Left lung (tissue), 10 donors: ENCODE measurements around the gene ESRRA. TPM values are rescaled to one million over a fixed set of nuclear protein-coding genes. Genes with fewer than 3 reads are reported as not detected.

Source experiments
- ATAC-seq: fragments of 200-7000 bp; cut with Tn5 transposase; one replicate; pipeline ENCODE4 v1.9.1; 2020; ENCODE audit warnings: moderate library complexity
- DNase-seq, 4 donors: peaks; one replicate each; pipeline ENCODE4 v3.0.0-alpha.2; 2013 to 2020
- H3K27ac ChIP-seq, 2 donors: fragments of 200-600 bp; sonication (generic) in 1 of 2; one replicate each; pipeline versions ENCODE4 v1.5.0 to v1.8.0; 2020 to 2021
- H3K27me3 ChIP-seq, 2 donors: fragments of 200-600 bp; sonication (generic) in 1 of 2; one replicate each; pipeline versions ENCODE4 v1.5.0 to v1.8.0; 2020 to 2021
- H3K36me3 ChIP-seq, 2 donors: fragments of 200-600 bp; sonication (generic) in 1 of 2; one replicate each; pipeline versions ENCODE4 v1.5.0 to v1.8.0; 2020 to 2021
- H3K4me1 ChIP-seq, 2 donors: fragments of 200-600 bp; one replicate each; pipeline ENCODE4 v1.8.0; 2021
- H3K4me3 ChIP-seq, 2 donors: fragments of 200-600 bp; sonication (generic) in 1 of 2; one replicate each; pipeline versions ENCODE4 v1.5.0 to v1.8.0; 2020 to 2021; ENCODE audit warnings: mild to moderate bottlenecking in 1 of 2
- H3K9me3 ChIP-seq, 2 donors: fragments of 200-600 bp; sonication (generic) in 1 of 2; one replicate each; pipeline versions ENCODE4 v1.5.0 to v1.8.0; 2020 to 2021
- CTCF ChIP-seq, 2 donors: fragments of 200-600 bp; sonication (generic) in 1 of 2; IDR thresholded peaks; one replicate each; pipeline versions ENCODE4 v1.5.0 to v1.8.0; 2021; ENCODE audit warnings: antibody characterized with exemption in 2 of 2
- intact Hi-C, 2 donors: fragments of 100-400 bp; cut with DNase I; formaldehyde crosslinking; loops; one replicate each; pipeline versions ENCODE4 v1.11.2 to v1.14.2; 2022
- polyA plus RNA-seq, 6 donors: library from polyadenylated mRNA; unstranded; fragments of 120-200 nt; gene quantifications; one replicate each; pipeline ENCODE4 v1.2.1, GENCODE V29; 2013; ENCODE audit not compliant: insufficient read length in 6 of 6
- total RNA-seq, 2 donors: library from RNA; stranded (reverse); fragmentation: NEBNext Ultra II Directional; extraction: Animal tissue kit (Norgen Biotek cat#: 25700); gene quantifications; one replicate each; pipeline ENCODE4 v1.2.1, GENCODE V29; 2021
- donor health status: DM: no; HTN: yes; CAD: no.
- donor health status: DM: no; HTN: no; CAD: no.

The ESRRA gene
- total and polyA plus RNA-seq, 8 donors: 10.2 to 60.1 (median 13.8) TPM

GRCh38 chr11:64278576-64279190 lies 26.6 kb upstream of the ESRRA start:
- intact Hi-C loops: no loop called here

GRCh38 chr11:64281957-64282770 lies 23.2 kb upstream of the ESRRA start:
- intact Hi-C loops: no loop called here
- DNase-seq: no peak

More at GRCh38 chr11:64278576-64279190, 26.6 kb upstream of the ESRRA start:
- no peak for TF ChIP-seq CTCF (IDR thresholded peaks at IDR 0.05)
- DNase-seq: no peak
- Histone ChIP-seq H3K4me3 (no peak overlapping the region), H3K4me1 (peaks cover 7 to 10% of the 10 kb centered on the region in 2 donors), H3K27me3 (no peaks in the 10 kb centered on the region), H3K36me3 (peaks cover 0 to 56% of the 10 kb centered on the region in 2 donors), H3K9me3 (no peaks in the 10 kb centered on the region), H3K27ac (no peak overlapping the region)
- ATAC-seq: no peak

GRCh38 chr11:64283092-64283491 lies 22.2 kb upstream of the ESRRA start:
- DNase-seq: no peak

More at GRCh38 chr11:64281957-64282770, 23.2 kb upstream of the ESRRA start:
- Histone ChIP-seq H3K4me3 (no peak overlapping the region), H3K27ac (no peak overlapping the region), H3K36me3 (peaks cover 0 to 34% of the 10 kb centered on the region in 2 donors), H3K27me3 (no peaks in the 10 kb centered on the region), H3K9me3 (no peaks in the 10 kb centered on the region), H3K4me1 (peaks cover 18 to 29% of the 10 kb centered on the region in 2 donors)
- TF ChIP-seq CTCF (IDR thresholded peaks at IDR 0.05): no peak
- ATAC-seq: no peak

GRCh38 chr11:64284048-64284961 lies 21.0 kb upstream of the ESRRA start, which contains the start of gene BAD:
Gene BAD (minus strand): TSS chr11:64284665. CDS start chr11:64284368, 297 bp downstream.
- DNase-seq (peak; percentile 90 to 97 (median 95)), ATAC-seq (peak; percentile 94)
- Histone ChIP-seq H3K27me3 (no peaks in the 10 kb centered on the region), H3K4me3 (peak within 1 kb of the TSS; percentile 78 to 95), H3K9me3 (no peaks in the 10 kb centered on the region), H3K4me1 (peaks cover 18 to 29% of the 10 kb centered on the region in 2 donors), H3K27ac (peak within 1 kb of the TSS; percentile 91 to 99), H3K36me3 (peaks cover 0 to 21% of the 10 kb centered on the region in 2 donors)
- intact Hi-C loops: no loop called here
- TF ChIP-seq CTCF (IDR thresholded peaks at IDR 0.05): no peak

More at GRCh38 chr11:64283092-64283491, 22.2 kb upstream of the ESRRA start:
- H3K9me3 ChIP-seq: no peaks in the 10 kb centered on the region
- peaks cover 0 to 28% of the 10 kb centered on the region in 2 donors for H3K36me3 ChIP-seq
- peaks cover 18 to 29% of the 10 kb centered on the region in 2 donors for H3K4me1 ChIP-seq
- no peak for TF ChIP-seq CTCF (IDR thresholded peaks at IDR 0.05)
- no peaks in the 10 kb centered on the region for H3K27me3 ChIP-seq
- peak overlapping the region in 1 of 2 donors; percentile 95 for H3K4me3 ChIP-seq
- intact Hi-C loops: no loop called here
- ATAC-seq: no peak
- no peak overlapping the region for H3K27ac ChIP-seq
